Naive B cell (primary cell): ENCODE data around the gene DCLK3. TPM values are rescaled to one million over a fixed set of nuclear protein-coding genes. Genes with fewer than 3 reads are reported as not detected.
A peak's percentile ranks its signal among the peaks of the same experiment; 100 is the strongest.

ENCODE experiments used
- ATAC-seq, 2 donors: fragments of 150-1000 bp; cut with Tn5 transposase; 2 replicates each; pipeline ENCODE4 v1.10.0; 2021; ENCODE audit warnings: low read depth in 2 of 2, mild to moderate bottlenecking in 2 of 2, moderate library complexity in 2 of 2
- DNase-seq: peaks from one replicate; pipeline ENCODE4 v3.0.0; 2022
- H3K27ac Mint-ChIP-seq, 6 donors: one replicate each; pipeline ENCODE4 v1.8.0; 2020 to 2022; ENCODE audit warnings: mild to moderate bottlenecking in 6 of 6, mixed read lengths in 6 of 6, moderate library complexity in 5 of 6, inconsistent platforms in 2 of 6
- H3K27me3 Mint-ChIP-seq, 3 donors: one replicate each; pipeline ENCODE4 v1.8.0; 2021 to 2022; ENCODE audit warnings: mixed read lengths in 3 of 3, mild to moderate bottlenecking in 1 of 3
- H3K36me3 Mint-ChIP-seq, 2 donors: one replicate each; pipeline ENCODE4 v1.8.0; 2020 to 2022; ENCODE audit warnings: mixed read lengths in 2 of 2, inconsistent platforms in 1 of 2, mild to moderate bottlenecking in 1 of 2
- H3K4me1 Mint-ChIP-seq, 3 donors: one replicate each; pipeline ENCODE4 v1.8.0; 2020 to 2022; ENCODE audit warnings: mixed read lengths in 3 of 3, inconsistent platforms in 1 of 3, mild to moderate bottlenecking in 1 of 3, moderate library complexity in 1 of 3
- H3K4me3 Mint-ChIP-seq, 8 donors: one replicate each; pipeline ENCODE4 v1.8.0; 2020 to 2022; ENCODE audit warnings: mild to moderate bottlenecking in 8 of 8, mixed read lengths in 8 of 8, moderate library complexity in 8 of 8, inconsistent platforms in 2 of 8
- H3K9me3 Mint-ChIP-seq, 7 donors: one replicate each; pipeline ENCODE4 v1.8.0; 2020 to 2022; ENCODE audit warnings: mixed read lengths in 7 of 7, mild to moderate bottlenecking in 5 of 7, inconsistent platforms in 2 of 7, moderate library complexity in 1 of 7
- polyA plus RNA-seq, 6 donors: library from polyadenylated mRNA; unstranded; fragments of 300-500 nt; fragmentation: Illumina TruSeq; gene quantifications; one replicate each; pipeline ENCODE4 v1.2.3, GENCODE V29; 2021; ENCODE audit warnings: low read depth in 6 of 6

The DCLK3 gene
- polyA plus RNA-seq, 6 donors from 2014 or later, result not detected

- H3K4me3 Mint-ChIP-seq, result no peak overlapping the region
- no peak for DNase-seq
- no peaks in the 10 kb centered on the region for H3K36me3 Mint-ChIP-seq
- H3K27ac Mint-ChIP-seq, result no peak overlapping the region
- H3K4me1 Mint-ChIP-seq, result no peaks in the 10 kb centered on the region
- no peak for ATAC-seq
- H3K27me3 Mint-ChIP-seq, result peaks cover 0 to 4% (median 3%) of the 10 kb centered on the region in 3 donors
- H3K9me3 Mint-ChIP-seq, result no peaks in the 10 kb centered on the region
Measured at GRCh38 chr3:36714343-36715086, 49.8 kb downstream of the DCLK3 start.

DNA sequence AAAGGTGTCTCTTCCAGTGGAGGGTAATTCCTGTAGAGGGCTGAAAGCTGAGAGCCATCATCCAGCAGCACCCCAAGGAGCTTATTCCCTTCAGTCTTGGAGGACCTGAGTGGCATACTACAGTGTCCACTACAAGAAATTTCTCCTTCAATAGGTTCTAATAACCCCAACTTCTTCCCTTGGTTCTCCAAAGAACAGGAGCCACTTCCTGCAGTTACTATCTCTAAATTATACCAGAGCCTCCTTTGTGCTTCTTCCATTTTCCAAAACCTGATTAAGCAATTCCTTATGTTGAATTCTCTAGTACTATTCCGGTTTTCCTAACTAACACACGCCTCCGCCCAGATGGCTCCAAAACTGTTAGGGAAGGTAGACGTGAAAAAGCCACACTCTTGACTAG lies 50.4 kb downstream of the DCLK3 start:
- ATAC-seq, result no peak
- no peaks in the 10 kb centered on the region for H3K27me3 Mint-ChIP-seq
- no peak overlapping the region for H3K4me3 Mint-ChIP-seq
- DNase-seq, result no peak
- no peak overlapping the region for H3K27ac Mint-ChIP-seq
- no peaks in the 10 kb centered on the region for H3K4me1 Mint-ChIP-seq
- no peaks in the 10 kb centered on the region for H3K9me3 Mint-ChIP-seq
- no peaks in the 10 kb centered on the region for H3K36me3 Mint-ChIP-seq

DNA sequence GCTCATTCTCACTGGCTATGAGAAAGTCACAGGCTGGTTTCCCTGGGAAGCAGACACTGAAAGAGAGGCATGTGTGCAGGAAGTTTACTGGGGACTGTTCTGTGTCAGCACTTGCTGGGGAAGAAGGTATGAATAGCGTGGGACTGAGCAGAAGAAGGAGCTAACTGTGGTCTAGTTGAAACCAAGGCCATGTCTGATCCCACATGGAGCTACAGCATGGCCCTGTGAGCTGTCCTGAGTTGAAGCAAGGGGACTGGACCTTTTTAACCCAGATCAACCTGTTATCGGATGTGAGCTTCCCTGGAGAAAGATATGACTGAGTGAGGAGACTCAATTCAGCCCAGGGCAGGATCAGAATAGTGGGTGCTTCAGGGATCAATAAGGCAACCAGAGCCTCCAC lies 53.7 kb downstream of the DCLK3 start:
- H3K27ac Mint-ChIP-seq, result no peak overlapping the region
- peaks cover 0 to 9% (median 6%) of the 10 kb centered on the region in 3 donors for H3K27me3 Mint-ChIP-seq
- ATAC-seq (no peak), DNase-seq (no peak)
- H3K4me3 Mint-ChIP-seq, result no peak overlapping the region
- no peaks in the 10 kb centered on the region for H3K4me1 Mint-ChIP-seq
- no peaks in the 10 kb centered on the region for H3K36me3 Mint-ChIP-seq
- no peaks in the 10 kb centered on the region for H3K9me3 Mint-ChIP-seq

- Mint-ChIP-seq H3K36me3 (no peaks in the 10 kb centered on the region), H3K4me1 (no peaks in the 10 kb centered on the region), H3K9me3 (no peaks in the 10 kb centered on the region), H3K27ac (no peak overlapping the region), H3K4me3 (no peak overlapping the region), H3K27me3 (peaks cover 2 to 12% (median 6%) of the 10 kb centered on the region in 3 donors)
- ATAC-seq, result no peak
- DNase-seq, result no peak
Measured at GRCh38 chr3:36709826-36710365, 54.5 kb downstream of the DCLK3 start.

DNA sequence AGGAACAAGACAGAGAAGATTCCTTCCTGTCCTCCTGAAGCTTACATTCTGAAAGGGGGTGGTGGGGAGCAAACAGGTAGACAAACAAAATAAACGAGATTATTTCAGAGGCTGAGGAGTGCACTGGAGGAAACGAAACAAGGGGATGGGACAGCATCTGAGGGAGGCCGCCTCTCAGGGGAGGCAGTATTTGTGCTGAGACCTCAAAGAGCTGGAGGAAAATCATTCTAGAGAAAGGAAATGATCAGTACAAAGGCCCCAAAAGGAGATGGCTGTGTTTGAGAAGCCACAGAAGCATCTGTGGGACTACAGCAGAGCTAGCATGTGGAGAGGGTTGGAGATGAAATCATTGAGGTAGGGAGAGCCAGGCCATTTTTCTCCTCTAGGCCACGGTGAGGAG lies 55.1 kb downstream of the DCLK3 start:
- ATAC-seq (no peak), DNase-seq (no peak)
- Mint-ChIP-seq H3K9me3 (no peaks in the 10 kb centered on the region), H3K36me3 (no peaks in the 10 kb centered on the region), H3K27ac (peak overlapping the region in 1 of 6 donors; percentile 68), H3K4me3 (no peak overlapping the region), H3K4me1 (no peaks in the 10 kb centered on the region), H3K27me3 (peaks cover 5 to 18% (median 6%) of the 10 kb centered on the region in 3 donors)

DNA sequence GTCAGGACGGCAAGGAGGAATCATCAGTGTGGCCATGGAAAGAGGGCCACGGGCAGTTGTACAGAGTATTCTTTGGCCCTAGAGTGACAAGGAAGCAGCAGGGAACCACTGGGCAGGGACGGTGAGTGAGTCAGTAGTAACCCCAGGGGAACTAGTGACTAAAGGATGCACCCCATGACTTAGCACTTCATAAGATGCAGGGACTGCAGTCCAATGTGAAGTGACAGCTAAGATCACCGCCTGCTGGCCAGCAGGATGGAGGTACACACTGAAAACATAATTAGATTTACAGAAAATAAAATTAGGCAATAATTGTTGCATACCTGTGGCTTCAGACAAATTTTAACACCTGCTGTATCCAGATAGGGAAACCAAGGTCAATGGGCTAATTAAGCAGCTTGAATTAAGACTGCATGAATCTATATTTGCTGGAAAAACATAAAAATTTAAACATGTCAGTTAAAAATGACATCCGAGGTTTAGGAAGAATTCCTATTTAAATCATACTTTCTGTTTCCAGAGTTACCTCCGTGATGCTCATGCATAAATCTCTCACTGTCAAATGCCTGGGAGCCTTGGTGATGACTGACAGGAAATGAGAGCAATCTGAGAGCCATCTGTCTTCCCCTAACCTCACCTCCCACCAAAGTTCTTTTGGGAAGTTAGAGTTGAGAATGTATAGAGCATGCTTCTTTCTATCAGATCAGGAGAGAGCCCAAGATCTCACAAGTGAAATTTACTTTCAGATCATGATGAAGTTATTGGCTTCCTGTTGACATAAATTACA lies 56.5 kb downstream of the DCLK3 start:
- no peak for DNase-seq
- no peaks in the 10 kb centered on the region for H3K36me3 Mint-ChIP-seq
- no peak for ATAC-seq

DNA sequence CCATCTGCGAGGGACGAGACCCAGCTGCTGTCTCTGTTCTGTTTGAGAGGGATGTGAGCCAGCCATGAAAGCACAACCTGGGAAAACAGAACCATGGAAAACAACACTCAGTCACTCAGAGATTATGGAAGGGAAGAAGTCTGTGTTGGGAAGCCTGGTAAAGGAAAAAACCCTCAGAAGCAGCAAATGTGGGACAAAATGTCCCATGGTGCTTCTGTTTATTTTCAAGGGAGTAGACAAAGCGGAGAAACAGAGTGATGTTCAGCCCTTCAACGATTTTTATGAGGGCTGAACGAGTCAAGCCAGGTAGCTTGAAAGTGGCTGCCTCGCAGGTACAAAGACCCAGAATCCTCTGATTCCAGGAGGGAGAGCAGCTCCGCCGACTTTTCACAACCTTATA lies 59.3 kb downstream of the DCLK3 start:
- ATAC-seq (no peak), DNase-seq (no peak)
- Mint-ChIP-seq H3K9me3 (peaks cover 0 to 1% (median 0%) of the 10 kb centered on the region in 7 donors), H3K27me3 (peaks cover 5 to 18% (median 6%) of the 10 kb centered on the region in 3 donors), H3K36me3 (no peaks in the 10 kb centered on the region), H3K27ac (peak overlapping the region in 1 of 6 donors; percentile 11), H3K4me1 (no peaks in the 10 kb centered on the region), H3K4me3 (no peak overlapping the region)

More for the DNA sequence above, 56.5 kb downstream of the DCLK3 start:
- Mint-ChIP-seq H3K4me3 (no peak overlapping the region), H3K9me3 (peaks cover 0 to 1% (median 0%) of the 10 kb centered on the region in 7 donors), H3K27me3 (peaks cover 5 to 18% (median 6%) of the 10 kb centered on the region in 3 donors), H3K4me1 (no peaks in the 10 kb centered on the region), H3K27ac (no peak overlapping the region)

- DNase-seq, result no peak
- peaks cover 0 to 1% (median 0%) of the 10 kb centered on the region in 7 donors for H3K9me3 Mint-ChIP-seq
- H3K4me3 Mint-ChIP-seq, result no peak overlapping the region
- no peaks in the 10 kb centered on the region for H3K4me1 Mint-ChIP-seq
- no peaks in the 10 kb centered on the region for H3K36me3 Mint-ChIP-seq
- ATAC-seq, result no peak
- no peak overlapping the region for H3K27ac Mint-ChIP-seq
- H3K27me3 Mint-ChIP-seq, result peaks cover 5 to 18% (median 6%) of the 10 kb centered on the region in 3 donors
Measured at GRCh38 chr3:36704280-36704679, 60.1 kb downstream of the DCLK3 start.

DNA sequence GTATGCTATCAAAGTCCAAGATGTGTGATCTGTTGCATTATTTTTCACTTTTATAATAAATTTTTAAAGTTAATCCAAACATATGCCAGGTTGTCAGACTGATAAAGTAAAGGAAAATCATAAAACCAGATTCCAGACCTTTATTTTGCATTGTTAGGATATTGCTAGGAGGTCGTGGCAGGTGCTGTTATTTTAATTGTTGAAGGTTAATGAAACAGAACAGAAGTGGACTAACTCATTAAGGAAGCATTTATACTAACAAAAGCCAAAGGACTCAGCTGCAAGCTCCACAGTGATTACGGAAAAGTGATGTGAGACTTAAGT lies 63.1 kb downstream of the DCLK3 start:
- no peak for DNase-seq
- Mint-ChIP-seq H3K27ac (no peak overlapping the region), H3K4me1 (no peaks in the 10 kb centered on the region), H3K9me3 (peaks cover 0 to 1% (median 0%) of the 10 kb centered on the region in 7 donors), H3K27me3 (peaks cover 3 to 12% (median 5%) of the 10 kb centered on the region in 3 donors), H3K4me3 (no peak overlapping the region), H3K36me3 (no peaks in the 10 kb centered on the region)
- ATAC-seq, result no peak

DNA sequence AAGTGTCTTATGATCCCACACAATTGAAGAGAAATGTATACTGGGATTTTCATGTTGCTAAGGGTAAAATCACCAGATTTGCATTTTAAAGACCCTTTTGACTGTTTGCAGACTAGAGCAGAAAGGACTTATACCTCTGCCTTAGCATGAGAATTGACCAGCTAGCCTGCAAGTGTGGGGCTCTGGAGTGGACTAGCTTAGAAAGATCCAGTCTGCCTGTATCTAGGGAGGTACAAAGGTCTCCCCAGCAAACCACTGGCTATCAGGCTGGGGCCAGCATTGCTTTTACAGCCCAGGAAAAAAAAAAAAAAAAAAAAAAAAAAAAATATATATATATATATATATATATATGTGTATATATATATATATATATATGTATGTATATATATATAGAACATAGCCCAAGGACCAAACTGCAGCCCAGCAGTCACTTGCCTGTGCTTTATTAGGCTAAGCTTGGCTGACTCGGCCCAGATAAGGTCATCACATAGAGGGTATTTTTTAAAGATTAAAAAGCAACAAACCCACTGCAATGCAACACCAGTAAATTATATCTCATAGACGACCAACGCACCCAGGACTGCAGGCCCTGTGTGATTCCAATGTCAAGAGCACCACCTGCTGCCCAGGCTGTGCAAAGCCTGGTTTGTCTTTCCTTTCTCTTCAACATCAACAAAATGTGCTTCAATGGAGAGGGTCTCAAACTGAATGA lies 63.7 kb downstream of the DCLK3 start:
- peak in 1 of 2 donors; percentile 49 for ATAC-seq
- Mint-ChIP-seq H3K27ac (no peak overlapping the region), H3K4me1 (no peaks in the 10 kb centered on the region), H3K9me3 (peaks cover 0 to 1% (median 0%) of the 10 kb centered on the region in 7 donors), H3K36me3 (no peaks in the 10 kb centered on the region), H3K4me3 (no peak overlapping the region), H3K27me3 (peaks cover 0 to 10% (median 5%) of the 10 kb centered on the region in 3 donors)
- DNase-seq, result no peak

DNA sequence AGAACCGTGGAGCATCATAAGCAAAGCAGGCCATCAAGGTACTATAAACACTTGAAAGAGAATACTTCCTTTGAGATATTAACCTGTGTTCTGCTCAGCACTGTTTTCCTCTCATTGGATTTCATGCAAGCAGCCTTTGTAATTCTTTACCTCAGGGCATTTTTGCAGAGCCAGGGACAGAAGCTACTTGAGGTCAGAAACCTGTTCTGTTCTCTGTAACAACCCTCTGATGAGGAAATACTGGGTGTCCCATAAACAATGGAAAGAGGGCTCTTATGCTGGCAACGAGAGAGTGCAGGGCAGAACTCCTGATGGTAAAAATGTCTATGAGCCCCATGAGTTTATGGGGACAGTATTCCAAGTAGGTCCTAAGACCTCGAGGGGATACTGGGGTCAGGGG lies 66.0 kb downstream of the DCLK3 start:
- Mint-ChIP-seq H3K27me3 (no peaks in the 10 kb centered on the region), H3K4me3 (no peak overlapping the region), H3K36me3 (no peaks in the 10 kb centered on the region), H3K4me1 (no peaks in the 10 kb centered on the region), H3K27ac (peak overlapping the region in 1 of 6 donors; percentile 37), H3K9me3 (peaks cover 0 to 1% (median 0%) of the 10 kb centered on the region in 7 donors)
- ATAC-seq, result no peak
- DNase-seq, result no peak

- H3K9me3 Mint-ChIP-seq, result no peaks in the 10 kb centered on the region
- ATAC-seq, result no peak
- no peak for DNase-seq
- H3K27ac Mint-ChIP-seq, result no peak overlapping the region
- H3K36me3 Mint-ChIP-seq, result no peaks in the 10 kb centered on the region
- H3K27me3 Mint-ChIP-seq, result no peaks in the 10 kb centered on the region
- H3K4me3 Mint-ChIP-seq, result no peak overlapping the region
- no peaks in the 10 kb centered on the region for H3K4me1 Mint-ChIP-seq
Measured at GRCh38 chr3:36697229-36698001, 66.9 kb downstream of the DCLK3 start.

GRCh38 chr3:36696799-36697198 lies 67.6 kb downstream of the DCLK3 start:
- H3K27me3 Mint-ChIP-seq, result peaks cover 0 to 2% (median 0%) of the 10 kb centered on the region in 3 donors
- no peak overlapping the region for H3K4me3 Mint-ChIP-seq
- no peak for DNase-seq
- no peak for ATAC-seq
- H3K36me3 Mint-ChIP-seq, result no peaks in the 10 kb centered on the region
- H3K9me3 Mint-ChIP-seq, result no peaks in the 10 kb centered on the region
- no peak overlapping the region for H3K27ac Mint-ChIP-seq
- H3K4me1 Mint-ChIP-seq, result no peaks in the 10 kb centered on the region
